ENCODE results near the gene CACNA2D3. TPM values are rescaled to one million over a fixed set of nuclear protein-coding genes. Genes with fewer than 3 reads are reported as not detected.

CACNA2D3 gene
- total and polyA plus RNA-seq, 4 donors: 0.38 to 2.5 (median 1.1) TPM

DNA sequence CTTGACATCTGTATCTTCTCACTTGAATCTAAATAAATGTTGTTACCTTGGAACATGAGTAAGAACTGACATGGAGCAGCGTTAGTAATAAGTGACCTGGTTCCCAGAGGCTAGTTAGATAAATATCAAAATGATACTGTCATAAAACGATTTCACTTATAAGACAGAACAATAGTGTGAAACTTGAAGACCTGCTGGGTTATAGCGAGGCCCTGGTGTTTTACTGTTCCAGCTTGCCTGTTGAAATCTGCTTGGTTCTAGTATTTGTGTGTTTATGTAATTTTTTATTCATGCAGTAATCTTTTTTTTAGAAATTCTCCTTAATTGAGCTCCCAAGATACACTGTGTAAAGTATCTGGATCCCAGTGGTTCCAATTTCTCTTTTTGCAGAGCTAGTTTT lies 129.4 kb downstream of the CACNA2D3 start:
- TF ChIP-seq, protein P1, sequence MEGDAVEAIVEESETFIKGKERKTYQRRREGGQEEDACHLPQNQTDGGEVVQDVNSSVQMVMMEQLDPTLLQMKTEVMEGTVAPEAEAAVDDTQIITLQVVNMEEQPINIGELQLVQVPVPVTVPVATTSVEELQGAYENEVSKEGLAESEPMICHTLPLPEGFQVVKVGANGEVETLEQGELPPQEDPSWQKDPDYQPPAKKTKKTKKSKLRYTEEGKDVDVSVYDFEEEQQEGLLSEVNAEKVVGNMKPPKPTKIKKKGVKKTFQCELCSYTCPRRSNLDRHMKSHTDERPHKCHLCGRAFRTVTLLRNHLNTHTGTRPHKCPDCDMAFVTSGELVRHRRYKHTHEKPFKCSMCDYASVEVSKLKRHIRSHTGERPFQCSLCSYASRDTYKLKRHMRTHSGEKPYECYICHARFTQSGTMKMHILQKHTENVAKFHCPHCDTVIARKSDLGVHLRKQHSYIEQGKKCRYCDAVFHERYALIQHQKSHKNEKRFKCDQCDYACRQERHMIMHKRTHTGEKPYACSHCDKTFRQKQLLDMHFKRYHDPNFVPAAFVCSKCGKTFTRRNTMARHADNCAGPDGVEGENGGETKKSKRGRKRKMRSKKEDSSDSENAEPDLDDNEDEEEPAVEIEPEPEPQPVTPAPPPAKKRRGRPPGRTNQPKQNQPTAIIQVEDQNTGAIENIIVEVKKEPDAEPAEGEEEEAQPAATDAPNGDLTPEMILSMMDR (IDR thresholded peaks at IDR 0.05; ENCODE audit: control extremely low read depth, extremely low read depth): no peak
- H3K27ac ChIP-seq (ENCODE audit: low read depth in 1 of 2, low read length in 1 of 2): no peak overlapping the region
- no peak overlapping the region for H3K9ac ChIP-seq (ENCODE audit: insufficient read depth in 1 of 2, low read length in 2 of 2)
- H3K4me3 ChIP-seq: no peak overlapping the region
- 78 to 84% methylated on average over 3 of the region's 3 CpGs for WGBS, 2 donors
- DNase-seq: no peak
- no peaks in the 10 kb centered on the region for H3K36me3 ChIP-seq (ENCODE audit: control insufficient read depth in 4 of 4, insufficient read depth in 4 of 4, low read length in 4 of 4)
- peaks cover 0 to under 1% (median 0%) of the 10 kb centered on the region in 5 donors for H3K4me1 ChIP-seq (ENCODE audit: control insufficient read depth in 5 of 5, insufficient read depth in 5 of 5, low read length in 5 of 5)
- no peaks in the 10 kb centered on the region for H3K9me3 ChIP-seq (ENCODE audit: control insufficient read depth in 4 of 4, insufficient read depth in 3 of 4, low read length in 3 of 4)
- H3K27me3 ChIP-seq (ENCODE audit: control insufficient read depth in 3 of 3, insufficient read depth in 3 of 3, low read length in 2 of 3): peaks cover 0 to 3% (median 0%) of the 10 kb centered on the region in 3 donors
- ATAC-seq (ENCODE audit: insufficient read depth, low FRiP score): no peak

DNA sequence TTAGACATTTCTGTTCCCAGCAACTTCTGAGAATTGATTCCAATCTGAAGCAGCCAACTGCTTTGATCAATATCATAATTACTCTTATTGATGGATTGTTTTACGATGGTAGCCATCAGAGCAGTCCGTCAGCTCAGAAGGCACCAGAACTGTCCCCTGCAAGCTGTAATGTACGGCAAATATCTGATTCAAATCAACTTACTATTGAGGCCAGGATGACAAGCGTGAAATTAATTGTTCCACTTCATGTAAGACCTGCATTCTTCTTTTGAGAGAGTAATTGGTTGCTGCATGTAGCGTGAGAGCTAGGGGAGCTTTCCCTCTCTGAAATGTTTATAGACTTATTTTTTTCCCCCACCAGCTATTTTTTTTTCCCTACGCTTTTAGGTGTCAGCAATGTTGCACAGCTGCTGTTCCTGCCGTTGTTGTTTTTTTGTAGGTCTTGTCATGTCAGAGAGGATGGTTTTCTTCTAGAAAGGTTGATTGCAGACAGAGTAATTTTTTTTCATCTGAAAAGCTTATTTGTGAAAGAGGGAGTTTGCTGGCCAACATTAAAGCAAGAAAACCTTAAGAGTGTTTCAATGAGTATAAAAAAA lies 134.9 kb downstream of the CACNA2D3 start:
- 67 to 80% methylated on average over 7 of the region's 7 CpGs for WGBS, 2 donors
- DNase-seq: peak; percentile 21 to 79 (median 77)
- H3K36me3 ChIP-seq (ENCODE audit: control insufficient read depth in 4 of 4, insufficient read depth in 4 of 4, low read length in 4 of 4): no peaks in the 10 kb centered on the region
- no peak for ATAC-seq (ENCODE audit: insufficient read depth, low FRiP score)
- no peak overlapping the region for H3K27ac ChIP-seq (ENCODE audit: low read depth in 1 of 2, low read length in 1 of 2)
- H3K4me3 ChIP-seq: no peak overlapping the region
- no peaks in the 10 kb centered on the region for H3K9me3 ChIP-seq (ENCODE audit: control insufficient read depth in 4 of 4, insufficient read depth in 3 of 4, low read length in 3 of 4)
- TF ChIP-seq, protein P1 (IDR thresholded peaks at IDR 0.05; ENCODE audit: control extremely low read depth, extremely low read depth): no peak
- peaks cover 0 to 16% (median 0%) of the 10 kb centered on the region in 5 donors for H3K4me1 ChIP-seq (ENCODE audit: control insufficient read depth in 5 of 5, insufficient read depth in 5 of 5, low read length in 5 of 5)
- H3K9ac ChIP-seq (ENCODE audit: insufficient read depth in 1 of 2, low read length in 2 of 2): no peak overlapping the region
- peaks cover 0 to 3% (median 0%) of the 10 kb centered on the region in 3 donors for H3K27me3 ChIP-seq (ENCODE audit: control insufficient read depth in 3 of 3, insufficient read depth in 3 of 3, low read length in 2 of 3)

DNA sequence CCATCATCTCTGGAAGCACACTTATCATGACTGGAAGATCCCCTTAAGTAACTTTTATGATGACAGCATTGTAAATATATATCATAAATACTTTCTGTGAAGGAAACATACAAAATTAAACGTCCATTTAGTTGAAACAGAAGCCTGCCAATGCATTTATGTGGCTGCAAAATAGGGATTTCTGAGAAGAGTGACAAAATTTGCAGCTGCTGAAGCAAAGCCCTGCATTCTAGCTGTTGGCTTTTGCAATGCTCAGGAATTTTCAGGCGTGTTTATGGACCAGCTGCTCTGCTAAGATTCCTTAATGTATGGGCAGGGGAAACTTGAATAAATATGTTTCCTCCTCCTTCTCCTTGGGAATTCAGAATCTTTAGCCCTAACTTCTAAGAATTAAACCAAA lies 137.3 kb downstream of the CACNA2D3 start:
- peaks cover 0 to 16% (median 0%) of the 10 kb centered on the region in 5 donors for H3K4me1 ChIP-seq (ENCODE audit: control insufficient read depth in 5 of 5, insufficient read depth in 5 of 5, low read length in 5 of 5)
- DNase-seq (peak; percentile 34 to 79 (median 72)), ATAC-seq (ENCODE audit: insufficient read depth, low FRiP score) (no peak)
- no peak overlapping the region for H3K9ac ChIP-seq (ENCODE audit: insufficient read depth in 1 of 2, low read length in 2 of 2)
- peaks cover 0 to 1% (median 0%) of the 10 kb centered on the region in 3 donors for H3K27me3 ChIP-seq (ENCODE audit: control insufficient read depth in 3 of 3, insufficient read depth in 3 of 3, low read length in 2 of 3)
- H3K36me3 ChIP-seq (ENCODE audit: control insufficient read depth in 4 of 4, insufficient read depth in 4 of 4, low read length in 4 of 4): no peaks in the 10 kb centered on the region
- 49 to 64% methylated on average over 2 of the region's 2 CpGs for WGBS, 2 donors
- TF ChIP-seq, protein P1 (IDR thresholded peaks at IDR 0.05; ENCODE audit: control extremely low read depth, extremely low read depth): no peak
- no peaks in the 10 kb centered on the region for H3K9me3 ChIP-seq (ENCODE audit: control insufficient read depth in 4 of 4, insufficient read depth in 3 of 4, low read length in 3 of 4)
- H3K4me3 ChIP-seq: no peak overlapping the region
- H3K27ac ChIP-seq (ENCODE audit: low read depth in 1 of 2, low read length in 1 of 2): no peak overlapping the region

DNA sequence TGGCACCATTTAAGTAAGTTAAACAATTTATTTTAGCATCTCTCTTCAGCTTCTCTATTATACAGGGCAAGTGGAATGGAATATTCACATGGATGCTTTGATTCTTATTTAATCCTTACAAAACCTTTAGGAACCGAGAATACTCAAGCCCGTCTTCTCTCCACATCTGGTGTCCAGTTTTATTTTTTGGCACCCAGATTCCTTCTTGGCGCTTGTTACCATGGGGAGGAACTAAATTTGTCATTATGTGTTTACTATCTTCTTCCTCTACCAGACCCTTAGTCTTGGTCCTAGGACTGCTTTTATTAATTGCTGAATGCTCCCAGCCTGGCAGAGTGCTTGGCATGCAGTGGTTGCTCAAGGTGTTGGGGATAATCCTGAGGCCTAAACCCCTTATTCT lies 138.8 kb downstream of the CACNA2D3 start:
- Histone ChIP-seq H3K9ac (ENCODE audit: insufficient read depth in 1 of 2, low read length in 2 of 2) (no peak overlapping the region), H3K9me3 (ENCODE audit: control insufficient read depth in 4 of 4, insufficient read depth in 3 of 4, low read length in 3 of 4) (no peaks in the 10 kb centered on the region), H3K4me3 (no peak overlapping the region), H3K27ac (ENCODE audit: low read depth in 1 of 2, low read length in 1 of 2) (no peak overlapping the region), H3K36me3 (ENCODE audit: control insufficient read depth in 4 of 4, insufficient read depth in 4 of 4, low read length in 4 of 4) (no peaks in the 10 kb centered on the region), H3K27me3 (ENCODE audit: control insufficient read depth in 3 of 3, insufficient read depth in 3 of 3, low read length in 2 of 3) (no peaks in the 10 kb centered on the region), H3K4me1 (ENCODE audit: control insufficient read depth in 5 of 5, insufficient read depth in 5 of 5, low read length in 5 of 5) (peaks cover 0 to 16% (median 0%) of the 10 kb centered on the region in 5 donors)
- ATAC-seq (ENCODE audit: insufficient read depth, low FRiP score) (no peak), DNase-seq (no peak)
- TF ChIP-seq, protein P1 (IDR thresholded peaks at IDR 0.05; ENCODE audit: control extremely low read depth, extremely low read depth): no peak
- WGBS, 2 donors: 76 to 80% methylated on average over 3 of the region's 3 CpGs
